Medulla oblongata (tissue), 1 donor: Measurements from ENCODE around the gene NUP54.

Experiments used
- DNase-seq: peaks from one replicate; pipeline ENCODE4 v3.0.0-alpha.2; 2015; ENCODE audit errors: extremely low spot score

NUP54 gene, protein sequence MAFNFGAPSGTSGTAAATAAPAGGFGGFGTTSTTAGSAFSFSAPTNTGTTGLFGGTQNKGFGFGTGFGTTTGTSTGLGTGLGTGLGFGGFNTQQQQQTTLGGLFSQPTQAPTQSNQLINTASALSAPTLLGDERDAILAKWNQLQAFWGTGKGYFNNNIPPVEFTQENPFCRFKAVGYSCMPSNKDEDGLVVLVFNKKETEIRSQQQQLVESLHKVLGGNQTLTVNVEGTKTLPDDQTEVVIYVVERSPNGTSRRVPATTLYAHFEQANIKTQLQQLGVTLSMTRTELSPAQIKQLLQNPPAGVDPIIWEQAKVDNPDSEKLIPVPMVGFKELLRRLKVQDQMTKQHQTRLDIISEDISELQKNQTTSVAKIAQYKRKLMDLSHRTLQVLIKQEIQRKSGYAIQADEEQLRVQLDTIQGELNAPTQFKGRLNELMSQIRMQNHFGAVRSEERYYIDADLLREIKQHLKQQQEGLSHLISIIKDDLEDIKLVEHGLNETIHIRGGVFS

DNA sequence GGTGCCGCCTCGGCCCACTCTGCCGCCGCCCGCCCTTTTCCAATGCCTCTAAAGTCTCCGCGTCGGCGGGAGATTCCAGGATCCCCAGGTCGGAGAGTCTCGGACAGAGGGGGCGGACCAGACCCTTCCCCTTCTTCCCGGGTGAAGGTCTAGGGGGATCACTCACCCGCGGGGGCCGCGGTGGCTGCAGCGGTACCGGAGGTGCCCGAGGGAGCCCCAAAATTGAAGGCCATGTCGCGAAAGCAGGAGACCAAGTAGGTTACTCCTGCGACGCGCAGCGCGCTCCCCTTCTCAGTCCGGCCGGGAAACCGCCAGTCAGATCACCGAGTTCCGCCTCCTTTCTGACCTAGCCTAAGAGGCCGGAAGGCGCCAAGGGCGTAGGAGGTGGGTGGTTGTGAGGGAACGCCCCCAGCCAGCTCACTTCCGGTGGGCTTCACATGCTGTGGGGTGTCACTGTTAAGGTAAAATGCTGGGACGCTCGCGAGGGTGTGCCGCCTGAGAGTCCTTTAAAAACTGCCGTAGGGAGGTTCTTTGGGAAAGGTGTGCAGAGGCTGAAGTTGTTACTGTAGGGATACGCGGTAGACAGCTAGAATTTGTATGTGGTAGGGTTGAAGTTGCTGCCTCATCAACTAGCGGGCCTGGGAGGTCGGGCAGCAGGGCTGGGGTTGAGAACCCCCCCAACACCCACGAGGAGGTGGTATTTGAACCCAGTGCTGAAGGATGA, at the start of gene NUP54:
Gene NUP54 (minus strand): TSS at position 256 of the 724 bp plus-strand sequence. CDS start 23 bp downstream, at position 233.
- peak; percentile 97 for DNase-seq

DNA sequence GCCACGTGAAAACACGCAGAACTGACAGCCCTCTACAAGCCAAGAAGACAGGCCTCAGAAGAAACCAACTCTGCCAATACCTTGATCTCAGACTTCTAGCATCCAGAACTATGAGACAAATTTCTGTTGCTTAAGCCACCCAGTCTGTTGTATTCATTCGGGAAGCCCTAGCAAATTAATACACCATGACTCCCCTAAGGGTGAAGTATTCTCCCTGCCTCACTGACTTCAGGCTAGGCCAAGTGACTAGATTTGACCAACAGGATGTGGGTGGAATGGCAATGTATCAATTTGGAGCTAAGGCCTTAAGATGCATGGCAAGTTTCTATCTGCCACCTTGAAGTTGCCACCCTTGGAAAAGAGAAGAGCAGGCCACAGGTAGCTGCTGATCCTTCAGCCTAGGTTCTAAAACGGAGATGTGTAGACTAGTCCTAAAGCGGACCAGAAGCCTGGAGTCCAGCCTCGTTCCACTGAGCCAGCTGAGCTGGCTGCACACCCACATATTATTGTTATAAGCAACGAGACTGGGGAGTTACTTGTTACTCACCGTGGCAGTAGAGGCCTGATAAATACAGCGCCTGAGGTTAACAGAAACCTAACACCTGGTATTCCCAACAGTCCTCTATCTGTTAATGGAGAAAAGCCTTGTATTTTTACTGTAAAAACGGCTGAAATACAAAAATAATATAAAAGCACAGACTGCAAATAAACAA, 49.0 kb upstream of the NUP54 start:
- DNase-seq, result no peak

DNA sequence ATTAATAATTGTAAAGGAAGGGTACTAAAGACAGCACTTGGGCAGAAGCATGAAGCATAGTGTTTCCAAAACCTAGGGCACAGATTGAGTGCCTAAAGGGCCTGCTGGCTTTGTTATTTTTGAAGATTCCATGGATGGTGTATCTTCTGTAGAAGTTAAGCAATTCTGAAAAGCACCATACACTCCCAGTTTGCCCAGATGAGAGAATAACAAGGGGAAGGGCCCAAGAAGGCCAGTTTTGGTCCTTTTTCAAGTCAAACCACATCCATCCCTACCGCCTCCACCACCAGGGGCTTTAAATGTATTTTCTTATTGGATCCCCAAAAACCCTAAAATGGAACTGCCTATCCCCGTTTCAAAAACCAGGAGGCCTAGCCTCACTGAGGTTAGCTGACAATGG, 48.2 kb upstream of the NUP54 start:
- DNase-seq, result no peak

DNA sequence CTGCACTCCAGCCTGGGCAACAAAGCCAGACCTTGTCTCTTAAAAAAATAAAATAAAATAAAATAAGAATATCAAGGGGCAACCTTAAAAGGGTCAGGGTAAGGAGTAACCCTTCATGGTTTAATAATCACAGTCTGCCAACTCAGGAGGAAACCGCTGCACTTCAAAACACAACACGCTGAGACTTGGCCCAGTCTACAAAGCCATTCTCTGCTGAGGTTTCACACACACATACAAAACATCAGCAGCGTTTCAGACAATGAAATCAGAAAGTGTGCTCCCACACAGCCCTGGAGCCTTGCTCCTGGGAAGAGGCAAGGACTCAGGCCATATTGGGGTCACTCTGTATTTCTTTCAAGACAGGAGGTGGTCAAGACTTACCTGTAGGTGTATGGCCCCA, 47.1 kb upstream of the NUP54 start:
- no peak for DNase-seq

DNA sequence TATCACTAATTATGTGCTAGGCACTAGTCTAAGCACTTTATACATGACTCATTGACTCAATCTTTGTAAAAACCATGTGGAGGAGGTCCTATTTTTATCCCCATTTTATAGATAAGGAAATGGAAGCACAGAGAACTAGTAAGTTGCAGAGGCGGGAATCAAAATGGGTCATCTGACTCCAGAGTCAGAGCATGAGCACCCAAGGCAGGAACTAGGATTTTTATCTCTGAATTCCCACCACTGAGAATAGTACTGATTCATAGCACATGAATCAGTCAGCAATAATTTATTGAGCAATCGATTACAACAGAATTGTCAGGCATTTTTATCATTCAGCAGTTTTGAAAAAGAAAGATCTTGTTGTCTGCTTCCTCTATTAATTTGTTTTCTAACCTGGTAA, 46.1 kb upstream of the NUP54 start:
- no peak for DNase-seq

DNA sequence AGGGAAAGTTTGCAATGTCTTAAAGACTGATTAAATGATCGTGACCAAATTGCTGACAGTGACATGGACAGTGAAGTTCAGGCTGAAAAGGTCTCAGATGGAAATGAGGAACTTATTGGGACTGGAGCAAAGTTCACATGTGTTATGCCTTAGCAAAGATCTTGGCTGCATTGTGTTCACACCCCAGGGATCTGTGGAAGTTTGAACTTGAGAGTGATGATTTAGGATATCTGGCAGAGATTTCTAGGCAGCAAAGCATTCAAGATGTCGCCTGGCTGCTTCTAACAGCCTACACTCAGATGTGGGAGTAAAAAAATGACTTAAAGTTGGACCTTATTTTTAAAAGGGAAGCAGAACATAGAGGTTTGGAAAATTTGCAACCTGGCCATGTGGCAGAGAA, 44.0 kb upstream of the NUP54 start:
- DNase-seq, result no peak

DNA sequence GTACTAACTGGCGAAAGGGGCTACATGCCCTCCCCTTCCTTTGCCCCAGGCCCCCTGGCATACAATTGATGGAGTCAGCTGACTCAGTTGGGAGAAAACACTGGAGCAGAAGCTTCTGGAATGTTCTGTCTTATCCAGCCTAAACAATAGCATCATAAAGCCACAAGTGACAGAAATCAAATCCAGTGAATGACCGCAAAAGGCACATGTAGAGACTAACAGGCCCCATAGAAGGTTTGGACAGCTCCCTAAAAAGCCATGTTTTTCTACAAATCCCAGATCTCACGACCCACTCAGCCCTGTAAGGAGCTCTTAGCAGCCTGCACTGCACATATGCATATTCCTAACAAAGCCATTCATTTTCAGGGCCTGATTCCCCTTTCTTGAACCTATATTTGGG, 40.4 kb upstream of the NUP54 start:
- no peak for DNase-seq

DNA sequence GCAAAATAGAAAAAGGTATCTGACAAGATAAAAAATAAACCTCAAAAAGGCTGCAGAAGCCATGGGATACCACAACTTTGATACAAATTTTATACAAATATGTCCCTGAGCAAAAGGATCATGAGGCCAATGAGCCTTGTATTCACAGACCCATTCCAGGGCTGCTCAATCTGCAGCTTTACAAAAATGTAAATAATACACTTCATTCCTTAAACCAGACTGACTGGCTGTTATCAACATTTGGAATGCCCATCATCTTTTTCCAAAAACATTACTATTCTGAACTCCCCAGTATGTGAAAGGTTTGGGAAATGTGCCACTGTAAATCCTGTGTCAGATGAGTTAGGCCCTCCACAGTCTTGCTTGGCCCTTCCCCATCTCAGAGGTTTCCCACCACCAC, 40.0 kb upstream of the NUP54 start:
- DNase-seq, result no peak

DNA sequence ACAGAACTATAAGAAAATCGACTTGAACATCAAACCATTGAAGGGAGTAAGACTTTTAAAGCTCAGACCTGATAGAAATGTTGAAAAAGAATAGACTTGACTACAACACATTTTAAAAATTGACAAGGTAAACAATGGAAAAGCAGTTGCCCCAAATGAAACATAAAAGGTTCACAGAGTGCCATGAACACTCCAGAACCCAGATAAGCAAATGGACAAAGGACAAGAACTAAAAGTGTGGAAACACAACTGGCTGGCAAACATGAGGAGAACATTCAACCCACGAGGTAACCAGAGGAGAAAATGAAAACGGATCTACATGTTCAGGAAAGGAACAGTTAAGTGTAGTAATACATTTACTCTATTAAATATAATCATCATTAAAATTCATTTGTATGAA, 39.0 kb upstream of the NUP54 start:
- DNase-seq, result no peak

DNA sequence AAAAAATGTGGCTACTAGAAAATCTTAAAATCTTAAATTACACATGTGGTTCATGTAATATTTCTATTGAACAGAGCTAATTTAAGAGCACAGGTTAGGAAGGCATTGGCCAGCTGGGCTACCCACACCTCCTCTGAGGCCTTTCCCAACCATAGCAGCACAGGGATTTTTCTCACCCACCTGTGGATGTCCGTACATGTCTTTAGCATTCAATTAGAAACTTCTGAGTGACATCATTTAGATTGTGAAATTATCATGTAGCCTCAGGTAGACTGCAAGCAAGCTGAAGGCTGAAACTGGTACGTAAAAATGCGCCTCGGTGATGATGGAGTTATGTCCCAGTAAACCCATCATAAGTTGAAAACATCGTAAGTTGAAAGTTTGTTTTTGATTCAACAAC, 34.3 kb upstream of the NUP54 start:
- DNase-seq, result no peak

DNA sequence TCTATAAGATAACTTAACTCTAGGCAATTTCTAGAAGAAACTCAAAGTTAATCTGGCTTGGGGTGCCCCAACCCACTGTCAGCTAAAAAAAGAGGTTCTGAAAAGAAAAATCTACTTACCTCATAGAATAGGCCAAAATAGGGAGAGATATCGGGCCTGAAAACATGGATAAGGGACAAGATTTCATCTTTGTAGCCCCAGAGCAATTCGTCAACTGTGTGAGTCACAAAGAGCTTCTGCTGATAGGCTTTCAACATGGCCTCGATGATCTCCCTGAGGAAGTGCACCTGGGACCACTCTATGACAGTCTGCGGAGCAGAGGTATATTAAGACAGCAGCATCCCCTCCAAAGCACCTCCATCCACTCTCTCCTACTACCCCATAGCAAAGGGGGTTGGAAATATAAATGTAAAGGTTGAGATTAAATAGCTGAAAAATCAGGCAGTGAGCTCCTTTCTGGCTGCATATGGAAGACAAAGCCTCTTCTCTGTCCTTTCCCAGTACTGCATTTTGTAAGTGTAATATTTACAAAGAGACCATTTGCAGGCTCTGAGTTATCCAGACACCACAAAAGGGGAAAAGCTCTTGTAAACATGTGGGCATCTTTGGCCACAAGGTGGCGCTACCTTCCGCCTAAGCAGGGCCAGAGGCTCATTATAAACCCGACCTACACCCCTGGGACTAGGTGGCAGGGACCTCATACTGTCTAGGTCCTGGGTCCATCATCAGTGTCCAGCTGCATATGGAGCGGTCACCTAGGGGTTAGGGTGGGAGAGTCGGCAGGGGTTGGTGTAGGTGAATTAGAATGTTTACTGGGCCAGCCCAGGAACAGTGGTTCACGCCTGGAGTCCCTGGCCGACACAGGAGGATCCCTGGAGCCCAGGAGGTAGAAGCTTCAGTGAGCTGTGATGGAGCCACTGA, 31.5 kb upstream of the NUP54 start:
- DNase-seq, result peak; percentile 96

DNA sequence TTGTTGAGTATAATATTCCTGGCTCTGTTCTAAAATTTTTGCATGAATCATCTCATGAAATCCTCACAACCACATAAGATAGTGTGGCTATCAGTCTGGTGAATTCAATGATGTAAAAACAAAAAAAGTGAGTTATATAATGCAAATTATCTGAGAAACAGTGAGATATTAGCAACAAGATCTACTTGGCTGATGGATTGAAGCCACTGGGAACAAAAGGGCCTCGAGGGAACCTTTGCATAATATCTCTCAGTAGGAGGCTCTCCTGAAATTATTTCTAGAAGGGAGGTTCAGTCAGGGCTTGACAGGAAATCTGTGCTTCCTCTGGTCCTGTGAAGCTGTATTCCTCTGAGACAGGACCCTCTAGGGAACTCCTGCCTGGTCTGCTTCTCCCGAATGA, 30.1 kb upstream of the NUP54 start:
- DNase-seq, result no peak

DNA sequence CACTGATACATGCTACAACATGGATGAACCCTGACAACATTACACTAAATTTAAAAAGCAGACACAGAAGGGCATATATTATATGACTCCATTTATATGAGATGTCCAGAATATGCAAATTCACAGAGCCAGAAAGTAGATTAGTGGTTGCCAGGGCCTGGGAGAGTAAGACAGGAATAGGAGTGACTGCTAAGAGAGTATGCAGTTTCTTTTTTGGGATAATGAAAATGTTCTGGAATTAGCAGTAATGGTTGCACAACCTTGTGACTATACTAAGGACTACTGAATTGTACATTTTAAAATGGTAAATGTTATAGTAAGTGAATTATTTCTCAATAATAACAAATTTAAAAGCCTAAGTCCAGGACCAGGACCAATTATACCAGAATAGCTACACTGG, 29.5 kb upstream of the NUP54 start:
- DNase-seq, result no peak

DNA sequence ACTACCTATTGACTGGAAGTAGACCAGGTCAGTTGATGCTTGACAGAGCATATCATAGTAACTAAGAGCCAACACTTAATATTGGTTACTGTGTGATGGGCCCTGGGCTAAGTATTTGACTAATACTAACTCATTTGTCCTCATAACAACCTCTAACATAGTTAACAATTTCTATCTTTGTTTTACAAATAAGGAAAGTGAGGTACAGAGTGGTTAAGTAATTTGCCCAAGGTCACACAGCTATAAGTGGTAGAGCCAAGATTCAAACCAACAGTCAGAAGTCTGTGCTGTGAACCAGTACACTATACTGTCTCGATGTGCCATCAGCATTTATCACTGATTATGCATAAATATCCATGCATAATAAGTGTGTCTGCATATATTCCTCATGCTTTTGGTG, 27.1 kb upstream of the NUP54 start:
- no peak for DNase-seq

DNA sequence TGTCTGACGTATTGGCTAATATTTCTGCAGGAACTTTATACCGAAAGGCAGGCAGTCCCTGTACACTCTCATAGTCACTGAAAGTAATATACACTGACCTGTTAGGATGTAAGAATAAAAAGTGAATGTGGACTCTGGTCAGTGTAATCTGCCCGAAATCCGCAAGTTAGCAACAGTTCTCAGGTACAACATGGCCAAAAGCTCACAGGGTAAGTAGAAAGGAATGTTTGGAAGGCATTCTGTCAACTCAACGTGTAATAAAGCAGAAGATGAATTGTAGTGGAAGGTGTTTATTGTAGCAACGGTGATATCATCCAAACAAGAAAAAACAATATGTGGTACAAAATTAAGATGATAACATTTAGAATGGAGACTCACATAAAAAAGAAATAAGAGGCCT, 26.0 kb upstream of the NUP54 start:
- DNase-seq, result no peak

DNA sequence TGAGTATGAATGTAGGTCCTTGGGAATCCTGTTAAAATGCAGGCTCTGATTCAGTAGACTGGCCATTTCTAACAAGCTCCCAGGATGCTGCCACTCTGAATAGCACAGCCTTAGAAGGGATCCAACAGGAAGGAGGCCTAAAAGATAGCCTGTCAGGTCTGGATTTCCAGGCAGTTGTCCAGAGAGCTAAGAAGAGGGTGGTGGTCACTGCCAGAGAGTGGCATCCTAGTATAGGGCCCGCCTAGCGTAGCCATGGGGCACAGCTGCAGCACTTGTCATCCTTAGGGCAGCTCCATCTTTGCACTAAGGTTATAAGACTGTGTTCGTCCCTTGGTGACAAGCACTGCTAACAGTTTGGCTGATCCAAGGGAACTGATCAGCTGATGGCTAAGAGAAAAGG, 20.5 kb upstream of the NUP54 start:
- DNase-seq, result no peak

DNA sequence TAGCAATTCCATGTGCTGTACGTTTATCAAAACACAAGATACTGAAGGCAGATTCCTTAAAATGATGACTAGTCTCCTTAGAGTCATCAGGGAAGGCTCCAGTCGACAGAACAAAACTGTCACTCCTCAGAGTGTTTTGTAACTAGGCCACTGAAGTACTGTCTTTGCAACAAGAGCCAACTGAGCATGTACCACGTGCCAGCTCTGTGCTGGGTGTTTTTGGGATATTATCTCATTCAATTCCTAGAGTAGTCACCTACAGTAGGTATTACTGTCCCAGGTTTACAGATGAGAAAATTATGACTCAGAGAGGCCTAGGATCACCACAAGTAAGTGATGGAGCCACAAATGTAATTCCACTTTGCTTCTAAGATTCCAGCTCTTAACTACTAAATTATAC, 18.3 kb upstream of the NUP54 start:
- no peak for DNase-seq

DNA sequence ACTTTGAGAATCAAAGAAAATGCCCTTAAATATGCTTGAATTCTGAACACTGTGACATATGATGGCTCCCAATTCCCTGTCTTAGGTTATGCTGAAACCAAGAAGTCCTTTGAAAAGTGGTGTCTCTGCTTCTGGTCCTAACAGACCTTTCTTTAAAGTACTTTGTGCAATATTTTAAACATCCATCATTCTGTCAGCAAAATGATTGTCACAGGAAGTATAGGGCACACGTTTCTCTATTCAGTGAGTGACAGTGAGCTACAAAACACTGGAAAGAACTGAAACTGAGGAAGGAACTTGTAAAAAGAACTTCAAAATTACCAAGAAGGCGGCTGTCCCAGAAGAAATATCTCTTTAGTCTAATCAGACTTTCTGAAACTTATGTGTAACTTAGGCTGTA, 12.2 kb upstream of the NUP54 start:
- no peak for DNase-seq

DNA sequence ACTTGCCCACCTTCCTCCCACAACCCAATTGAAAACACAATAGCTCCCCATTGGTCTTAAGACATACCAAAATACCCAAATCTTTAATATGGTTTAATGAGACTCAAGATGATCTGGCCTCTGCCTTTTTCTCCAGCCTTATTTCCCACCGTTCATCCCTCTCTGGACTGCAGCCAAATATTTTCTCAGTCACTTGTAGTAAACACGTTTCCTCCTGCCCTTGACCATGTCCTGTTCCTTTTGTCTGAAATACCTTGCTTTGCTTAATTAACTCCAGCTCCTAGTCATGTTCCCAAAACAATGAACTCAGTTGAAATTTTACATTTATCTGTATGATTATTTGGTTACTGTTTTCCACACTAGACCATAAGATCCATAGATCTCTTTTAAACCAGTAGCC, 8.4 kb upstream of the NUP54 start:
- DNase-seq, result no peak

DNA sequence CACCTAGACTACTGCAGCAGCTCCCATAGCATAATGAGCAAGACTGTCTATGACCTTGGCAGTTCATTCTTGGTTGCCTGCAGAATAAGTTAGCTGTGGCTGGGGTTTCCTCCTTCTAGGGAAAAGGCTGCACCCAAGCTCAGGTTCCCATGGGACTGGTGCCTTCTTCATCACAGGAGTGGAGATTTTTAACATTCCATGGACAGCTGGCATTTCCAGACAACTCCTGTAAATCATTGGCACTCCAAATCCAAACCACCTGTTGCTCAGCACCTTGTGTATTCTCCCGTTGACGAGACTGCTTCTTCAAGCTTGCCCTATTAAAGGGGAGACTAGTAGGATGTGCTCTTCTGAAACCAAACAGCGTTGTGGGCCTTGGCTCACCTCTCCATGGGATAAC, 7.8 kb upstream of the NUP54 start:
- DNase-seq, result no peak

DNA sequence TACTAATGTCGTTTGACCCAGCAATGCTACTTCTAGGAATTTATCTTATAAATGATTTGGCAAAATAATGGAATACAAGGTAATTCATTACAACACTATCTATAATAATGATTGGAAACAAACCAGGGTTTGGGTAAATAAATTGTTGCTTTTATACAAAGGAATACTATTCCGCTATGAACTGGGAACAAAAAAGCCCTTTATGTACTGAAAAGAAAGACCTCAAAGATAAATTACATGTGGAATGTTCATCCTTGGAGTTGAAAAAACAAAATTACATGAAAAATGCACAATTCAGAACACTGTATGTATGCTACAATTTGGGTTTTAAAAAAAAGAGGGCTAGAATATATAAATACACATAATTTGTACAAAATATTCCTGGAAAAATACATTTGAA, 5.2 kb upstream of the NUP54 start:
- DNase-seq, result peak; percentile 49
